ENCODE measurements around the gene IL13. TPM values are rescaled to one million over a fixed set of nuclear protein-coding genes. Genes with fewer than 3 reads are reported as not detected.

The IL13 gene
- total RNA-seq, 2 experiments from 2014 or later: not detected

DNA sequence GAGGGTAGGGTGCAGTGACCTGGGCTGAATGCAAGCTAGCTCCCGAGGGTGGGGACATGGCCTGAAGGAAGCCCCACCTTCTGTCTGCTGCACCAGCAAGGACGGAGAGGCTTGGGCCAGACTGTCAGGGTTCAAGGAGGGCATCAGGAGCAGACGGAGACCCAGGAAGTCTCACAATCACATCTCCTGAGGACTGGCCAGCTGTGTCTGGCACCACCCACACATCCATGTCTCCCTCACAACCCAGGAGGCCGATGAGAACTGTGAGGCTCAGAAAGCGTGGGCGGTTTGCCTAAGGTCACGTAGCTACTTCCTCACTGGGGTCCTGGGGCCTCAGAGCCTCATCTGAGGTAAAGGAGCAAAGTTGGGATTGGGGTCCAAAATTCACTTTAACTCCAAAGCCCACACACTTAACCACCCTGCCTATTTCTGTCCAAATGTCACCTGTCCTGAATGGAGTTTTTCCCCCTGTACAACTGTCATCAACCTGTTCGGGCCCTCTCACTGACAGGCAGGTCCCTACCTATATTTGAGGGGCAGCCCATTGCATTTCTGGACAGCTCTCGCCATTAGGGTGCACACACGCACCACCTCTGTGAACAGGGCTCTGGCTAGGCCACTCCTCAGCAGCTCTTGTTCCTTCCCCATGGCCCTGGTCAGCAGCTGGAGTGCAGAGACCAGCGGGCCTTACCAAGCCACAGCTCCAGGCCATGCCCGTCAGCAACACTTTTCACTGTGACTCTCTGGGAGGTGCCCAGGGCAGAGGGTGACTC lies 3.4 kb downstream of the IL13 start:
- no TSS peak for BruUV-seq (replicated peaks)
- H3K36me3 ChIP-seq (ENCODE audit: insufficient read depth, low read length): no peaks in the 10 kb centered on the region
- H3K4me1 ChIP-seq (ENCODE audit: insufficient read depth, low read length, poor library complexity, severe bottlenecking): no peaks in the 10 kb centered on the region
- ChIA-PET POLR2A (interaction anchor here (0.6 to 0.8 kb wide), 2 partner anchors 65 to 557 kb away, joined by 3 to 6 read pairs; no protein-coding TSS in a partner anchor), CTCF (ENCODE audit: unreplicated experiment) (no interaction called here)
- H3K4me3 ChIP-seq (ENCODE audit: low read depth, low read length, poor library complexity, severe bottlenecking): no peak overlapping the region
- no peaks in the 10 kb centered on the region for H3K9me3 ChIP-seq (ENCODE audit: low read length)
- no peaks in the 10 kb centered on the region for H3K79me2 ChIP-seq (ENCODE audit: insufficient read depth, low read depth, low read length)
- H3K27ac ChIP-seq (ENCODE audit: low read depth, low read length, poor library complexity, severe bottlenecking): no peak overlapping the region
- H3K9me2 ChIP-seq (ENCODE audit: insufficient read depth, low read length): no peaks in the 10 kb centered on the region
- no peak overlapping the region for H3K4me2 ChIP-seq (ENCODE audit: low read length)
- intact Hi-C loops (cut with micrococcal nuclease; ENCODE audit: unreplicated experiment): loop anchor here (5.0 kb wide), 1 partner anchor 161 kb away; no protein-coding TSS in a partner anchor
- no peaks in the 10 kb centered on the region for H4K20me1 ChIP-seq (ENCODE audit: insufficient read depth, low read length)
- TF ChIP-seq, protein P1, sequence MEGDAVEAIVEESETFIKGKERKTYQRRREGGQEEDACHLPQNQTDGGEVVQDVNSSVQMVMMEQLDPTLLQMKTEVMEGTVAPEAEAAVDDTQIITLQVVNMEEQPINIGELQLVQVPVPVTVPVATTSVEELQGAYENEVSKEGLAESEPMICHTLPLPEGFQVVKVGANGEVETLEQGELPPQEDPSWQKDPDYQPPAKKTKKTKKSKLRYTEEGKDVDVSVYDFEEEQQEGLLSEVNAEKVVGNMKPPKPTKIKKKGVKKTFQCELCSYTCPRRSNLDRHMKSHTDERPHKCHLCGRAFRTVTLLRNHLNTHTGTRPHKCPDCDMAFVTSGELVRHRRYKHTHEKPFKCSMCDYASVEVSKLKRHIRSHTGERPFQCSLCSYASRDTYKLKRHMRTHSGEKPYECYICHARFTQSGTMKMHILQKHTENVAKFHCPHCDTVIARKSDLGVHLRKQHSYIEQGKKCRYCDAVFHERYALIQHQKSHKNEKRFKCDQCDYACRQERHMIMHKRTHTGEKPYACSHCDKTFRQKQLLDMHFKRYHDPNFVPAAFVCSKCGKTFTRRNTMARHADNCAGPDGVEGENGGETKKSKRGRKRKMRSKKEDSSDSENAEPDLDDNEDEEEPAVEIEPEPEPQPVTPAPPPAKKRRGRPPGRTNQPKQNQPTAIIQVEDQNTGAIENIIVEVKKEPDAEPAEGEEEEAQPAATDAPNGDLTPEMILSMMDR (conservative IDR thresholded peaks at IDR 0.05; ENCODE audit: low read length): 0 out of 2 replicates have a peak, but pooled peaks have one; percentile 16
- no peak for TF ChIP-seq EZH2phosphoT487 (IDR thresholded peaks at IDR 0.05; ENCODE audit: borderline replicate concordance, low read depth, low read length)
- no peak for DNase-seq (ENCODE audit: low spot score)
- no peak overlapping the region for H2AFZ ChIP-seq (ENCODE audit: low read length)

DNA sequence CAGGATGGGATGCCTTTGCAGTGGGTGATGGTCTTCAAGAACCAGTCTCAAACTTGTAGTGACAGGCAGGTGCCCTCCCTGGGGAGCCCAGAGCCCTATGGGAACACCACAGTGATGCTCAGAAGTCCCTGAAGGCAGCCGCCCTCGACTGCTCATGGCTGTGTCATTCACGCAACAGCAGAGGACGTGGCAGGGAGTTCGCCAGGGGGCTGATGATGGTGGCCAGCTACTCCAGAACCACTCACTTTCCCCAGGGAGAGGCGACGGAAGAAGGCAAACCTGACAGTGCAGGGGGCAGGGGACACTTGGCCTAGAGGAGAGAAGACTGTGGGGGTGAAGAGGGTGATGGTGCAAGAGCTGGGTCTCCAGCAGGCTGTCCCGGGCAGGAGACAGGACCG lies 4.0 kb downstream of the IL13 start:
- TF ChIP-seq EZH2phosphoT487 (IDR thresholded peaks at IDR 0.05; ENCODE audit: borderline replicate concordance, low read depth, low read length): no peak
- TF ChIP-seq, protein P1 (conservative IDR thresholded peaks at IDR 0.05; ENCODE audit: low read length): no peak
- no peak overlapping the region for H3K4me2 ChIP-seq (ENCODE audit: low read length)
- no peaks in the 10 kb centered on the region for H3K79me2 ChIP-seq (ENCODE audit: insufficient read depth, low read depth, low read length)
- no peak overlapping the region for H2AFZ ChIP-seq (ENCODE audit: low read length)
- intact Hi-C loops (cut with micrococcal nuclease; ENCODE audit: unreplicated experiment): loop anchor here (5.0 kb wide), 1 partner anchor 160 kb away; no protein-coding TSS in a partner anchor
- DNase-seq (ENCODE audit: low spot score): no peak
- H3K36me3 ChIP-seq (ENCODE audit: insufficient read depth, low read length): no peaks in the 10 kb centered on the region
- no TSS peak for BruUV-seq (replicated peaks)
- H3K4me3 ChIP-seq (ENCODE audit: low read depth, low read length, poor library complexity, severe bottlenecking): no peak overlapping the region
- H3K4me1 ChIP-seq (ENCODE audit: insufficient read depth, low read length, poor library complexity, severe bottlenecking): no peaks in the 10 kb centered on the region
- no peaks in the 10 kb centered on the region for H3K9me2 ChIP-seq (ENCODE audit: insufficient read depth, low read length)
- ChIA-PET CTCF (ENCODE audit: unreplicated experiment) (interaction anchor here (0.6 kb wide), 1 partner anchor 174 kb away, joined by 3 read pairs; no protein-coding TSS in a partner anchor), POLR2A (interaction anchor here (0.6 kb wide), 1 partner anchor 557 kb away, joined by 6 read pairs; no protein-coding TSS in a partner anchor)
- H4K20me1 ChIP-seq (ENCODE audit: insufficient read depth, low read length): no peaks in the 10 kb centered on the region
- no peak overlapping the region for H3K27ac ChIP-seq (ENCODE audit: low read depth, low read length, poor library complexity, severe bottlenecking)
- H3K9me3 ChIP-seq (ENCODE audit: low read length): no peaks in the 10 kb centered on the region
